ENCODE results near the gene CCDC30. TPM values are rescaled to one million over a fixed set of nuclear protein-coding genes. Genes with fewer than 3 reads are reported as not detected.

CCDC30 gene
- total RNA-seq, 1 donor from 2014 or later, result 4.1 TPM

GRCh38 chr1:42676534-42677087 is 213.5 kb downstream of the CCDC30 start:
- peaks cover 11% of the 10 kb centered on the region for H3K4me1 Mint-ChIP-seq (ENCODE audit: unreplicated experiment)
- no peak for DNase-seq (ENCODE audit: extremely low spot score, unreplicated experiment)
- H3K27ac Mint-ChIP-seq (ENCODE audit: unreplicated experiment), result no peak overlapping the region
- H3K27me3 Mint-ChIP-seq (ENCODE audit: unreplicated experiment), result no peaks in the 10 kb centered on the region
- no peak for TF ChIP-seq CTCF (IDR thresholded peaks at IDR 0.05)
- H3K9me3 Mint-ChIP-seq (ENCODE audit: unreplicated experiment), result no peaks in the 10 kb centered on the region
- peaks cover 9% of the 10 kb centered on the region for H3K36me3 Mint-ChIP-seq (ENCODE audit: unreplicated experiment)
- no peak overlapping the region for H3K4me3 Mint-ChIP-seq (ENCODE audit: unreplicated experiment)

- Mint-ChIP-seq H3K27me3 (ENCODE audit: unreplicated experiment) (no peaks in the 10 kb centered on the region), H3K9me3 (ENCODE audit: unreplicated experiment) (no peaks in the 10 kb centered on the region), H3K4me1 (ENCODE audit: unreplicated experiment) (peaks cover 22% of the 10 kb centered on the region), H3K36me3 (ENCODE audit: unreplicated experiment) (peaks cover 6% of the 10 kb centered on the region), H3K4me3 (ENCODE audit: unreplicated experiment) (no peak overlapping the region), H3K27ac (ENCODE audit: unreplicated experiment) (no peak overlapping the region)
- DNase-seq (ENCODE audit: extremely low spot score, unreplicated experiment), result no peak
- no peak for TF ChIP-seq CTCF (IDR thresholded peaks at IDR 0.05)
Measured at GRCh38 chr1:42679364-42679983, 216.4 kb downstream of the CCDC30 start.

- DNase-seq (ENCODE audit: extremely low spot score, unreplicated experiment), result no peak
- Mint-ChIP-seq H3K4me3 (ENCODE audit: unreplicated experiment) (peak overlapping the region; percentile 92), H3K36me3 (ENCODE audit: unreplicated experiment) (peaks cover 8% of the 10 kb centered on the region), H3K9me3 (ENCODE audit: unreplicated experiment) (no peaks in the 10 kb centered on the region), H3K4me1 (ENCODE audit: unreplicated experiment) (peaks cover 28% of the 10 kb centered on the region), H3K27ac (ENCODE audit: unreplicated experiment) (no peak overlapping the region), H3K27me3 (ENCODE audit: unreplicated experiment) (no peaks in the 10 kb centered on the region)
- no peak for TF ChIP-seq CTCF (IDR thresholded peaks at IDR 0.05)
Measured at GRCh38 chr1:42680055-42680454, 217.0 kb downstream of the CCDC30 start.

GRCh38 chr1:42680921-42681683 is 218.0 kb downstream of the CCDC30 start:
- Mint-ChIP-seq H3K4me3 (ENCODE audit: unreplicated experiment) (peak overlapping the region; percentile 92), H3K27me3 (ENCODE audit: unreplicated experiment) (no peaks in the 10 kb centered on the region), H3K27ac (ENCODE audit: unreplicated experiment) (peak overlapping the region; percentile 98), H3K36me3 (ENCODE audit: unreplicated experiment) (peaks cover 11% of the 10 kb centered on the region), H3K9me3 (ENCODE audit: unreplicated experiment) (no peaks in the 10 kb centered on the region), H3K4me1 (ENCODE audit: unreplicated experiment) (peaks cover 39% of the 10 kb centered on the region)
- DNase-seq (ENCODE audit: extremely low spot score, unreplicated experiment), result no peak
- no peak for TF ChIP-seq CTCF (IDR thresholded peaks at IDR 0.05)

Measured in osteocyte (in vitro differentiated cells).